Measurements from ENCODE around the gene OGFR. TPM values are rescaled to one million over a fixed set of nuclear protein-coding genes. Genes with fewer than 3 reads are reported as not detected.

The OGFR gene
- total RNA-seq, 1 donor from 2014 or later: 96.5 TPM

- H4K20me1 ChIP-seq (ENCODE audit: insufficient read depth, low read length): peaks cover 4% of the 10 kb centered on the region
- no peak for TF ChIP-seq EZH2 (IDR thresholded peaks at IDR 0.05; ENCODE audit: insufficient read depth, low read length)
- peak overlapping the region; percentile 12 for H2AFZ ChIP-seq (ENCODE audit: low read depth, low read length)
- H3K36me3 ChIP-seq (ENCODE audit: insufficient read depth, low read length): no peaks in the 10 kb centered on the region
- Mint-ChIP-seq H3K4me1 (ENCODE audit: low read depth, unreplicated experiment) (peaks cover 21% of the 10 kb centered on the region), H3K27me3 (ENCODE audit: low read depth, unreplicated experiment) (peaks cover 16% of the 10 kb centered on the region), H3K36me3 (ENCODE audit: low read depth, unreplicated experiment) (peaks cover 4% of the 10 kb centered on the region), H3K4me3 (ENCODE audit: unreplicated experiment) (peak overlapping the region; percentile 80), H3K9me3 (ENCODE audit: unreplicated experiment) (no peaks in the 10 kb centered on the region), H3K27ac (ENCODE audit: unreplicated experiment) (peak overlapping the region; percentile 99)
- H3K79me2 ChIP-seq (ENCODE audit: insufficient read depth, low read length): peaks cover 5% of the 10 kb centered on the region
- H3K4me3 ChIP-seq (ENCODE audit: insufficient read depth, low read depth, low read length): no peak overlapping the region
- DNase-seq (ENCODE audit: low read depth): peak; percentile 63
- FAIRE-seq: no peak
- H3K27me3 ChIP-seq (ENCODE audit: insufficient read depth, low read length): peaks cover 9% of the 10 kb centered on the region
- peak overlapping the region; percentile 63 for H3K4me2 ChIP-seq (ENCODE audit: low read length)
- peaks cover 37% of the 10 kb centered on the region for H3K4me1 ChIP-seq (ENCODE audit: insufficient read depth, low read length)
- no peak overlapping the region for H3K27ac ChIP-seq (ENCODE audit: low read depth, low read length)
- no peaks in the 10 kb centered on the region for H3K9me3 ChIP-seq (ENCODE audit: insufficient read depth, low read depth, low read length)
- peak overlapping the region; percentile 7 for H3K9ac ChIP-seq (ENCODE audit: low read length)
Measured at GRCh38 chr20:62792182-62792939, 12.3 kb upstream of the OGFR start.

GRCh38 chr20:62792940-62793756 lies 11.5 kb upstream of the OGFR start:
- no peak for TF ChIP-seq EZH2 (IDR thresholded peaks at IDR 0.05; ENCODE audit: insufficient read depth, low read length)
- no peak for TF ChIP-seq CTCF (IDR thresholded peaks at IDR 0.05; ENCODE audit: insufficient read depth, low read depth, low read length)
- H3K9me3 Mint-ChIP-seq (ENCODE audit: unreplicated experiment): no peaks in the 10 kb centered on the region
- Histone ChIP-seq H3K36me3 (ENCODE audit: insufficient read depth, low read length) (no peaks in the 10 kb centered on the region), H3K9ac (ENCODE audit: low read length) (peak overlapping the region; percentile 70), H3K27ac (ENCODE audit: low read depth, low read length) (no peak overlapping the region), H3K9me3 (ENCODE audit: insufficient read depth, low read depth, low read length) (no peaks in the 10 kb centered on the region), H3K4me2 (ENCODE audit: low read length) (peak overlapping the region; percentile 89), H2AFZ (ENCODE audit: low read depth, low read length) (no peak overlapping the region), H4K20me1 (ENCODE audit: insufficient read depth, low read length) (peaks cover 12% of the 10 kb centered on the region), H3K4me3 (ENCODE audit: insufficient read depth, low read depth, low read length) (no peak overlapping the region), H3K79me2 (ENCODE audit: insufficient read depth, low read length) (peaks cover 13% of the 10 kb centered on the region), H3K4me1 (ENCODE audit: insufficient read depth, low read length) (peaks cover 42% of the 10 kb centered on the region), H3K27me3 (ENCODE audit: insufficient read depth, low read length) (peaks cover 4% of the 10 kb centered on the region)
- H3K4me3 Mint-ChIP-seq (ENCODE audit: unreplicated experiment): peak overlapping the region; percentile 77
- DNase-seq (ENCODE audit: low read depth) (no peak), FAIRE-seq (no peak)
- peaks cover 27% of the 10 kb centered on the region for H3K4me1 Mint-ChIP-seq (ENCODE audit: low read depth, unreplicated experiment)
- peaks cover 9% of the 10 kb centered on the region for H3K27me3 Mint-ChIP-seq (ENCODE audit: low read depth, unreplicated experiment)
- H3K27ac Mint-ChIP-seq (ENCODE audit: unreplicated experiment): peak overlapping the region; percentile 99
- H3K36me3 Mint-ChIP-seq (ENCODE audit: low read depth, unreplicated experiment): peaks cover 6% of the 10 kb centered on the region

DNA sequence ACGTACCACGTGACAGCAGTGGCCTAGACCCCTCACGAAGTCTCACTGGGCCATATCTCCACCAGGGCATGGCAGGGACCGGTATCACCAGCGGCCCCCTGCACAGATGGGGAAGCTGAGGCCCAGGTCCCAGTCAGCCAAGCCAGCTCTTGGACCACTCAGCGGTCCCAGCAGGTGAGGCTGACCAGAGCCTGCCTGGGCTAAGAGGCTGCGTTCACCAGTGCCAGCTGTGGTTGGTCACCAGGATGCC lies 11.0 kb upstream of the OGFR start:
- TF ChIP-seq CTCF (IDR thresholded peaks at IDR 0.05; ENCODE audit: insufficient read depth, low read depth, low read length): no peak
- no peak for TF ChIP-seq EZH2 (IDR thresholded peaks at IDR 0.05; ENCODE audit: insufficient read depth, low read length)
- Histone ChIP-seq H3K36me3 (ENCODE audit: insufficient read depth, low read length) (no peaks in the 10 kb centered on the region), H3K4me2 (ENCODE audit: low read length) (peak overlapping the region; percentile 89), H3K9ac (ENCODE audit: low read length) (peak overlapping the region; percentile 70), H3K4me1 (ENCODE audit: insufficient read depth, low read length) (peaks cover 42% of the 10 kb centered on the region), H3K27me3 (ENCODE audit: insufficient read depth, low read length) (peaks cover 1% of the 10 kb centered on the region), H3K4me3 (ENCODE audit: insufficient read depth, low read depth, low read length) (peak overlapping the region; percentile 35), H3K27ac (ENCODE audit: low read depth, low read length) (peak overlapping the region; percentile 70), H3K79me2 (ENCODE audit: insufficient read depth, low read length) (peaks cover 13% of the 10 kb centered on the region), H4K20me1 (ENCODE audit: insufficient read depth, low read length) (peaks cover 17% of the 10 kb centered on the region), H3K9me3 (ENCODE audit: insufficient read depth, low read depth, low read length) (no peaks in the 10 kb centered on the region), H2AFZ (ENCODE audit: low read depth, low read length) (peak overlapping the region; percentile 97)
- peaks cover 9% of the 10 kb centered on the region for H3K36me3 Mint-ChIP-seq (ENCODE audit: low read depth, unreplicated experiment)
- H3K27ac Mint-ChIP-seq (ENCODE audit: unreplicated experiment): peak overlapping the region; percentile 34
- H3K27me3 Mint-ChIP-seq (ENCODE audit: low read depth, unreplicated experiment): peaks cover 4% of the 10 kb centered on the region
- H3K9me3 Mint-ChIP-seq (ENCODE audit: unreplicated experiment): no peaks in the 10 kb centered on the region
- DNase-seq (ENCODE audit: low read depth) (no peak), FAIRE-seq (no peak)
- peaks cover 30% of the 10 kb centered on the region for H3K4me1 Mint-ChIP-seq (ENCODE audit: low read depth, unreplicated experiment)
- H3K4me3 Mint-ChIP-seq (ENCODE audit: unreplicated experiment): no peak overlapping the region

Measured in astrocyte (in vitro differentiated cells and primary cell).